ENCODE data around the gene MS4A4E. TPM values are rescaled to one million over a fixed set of nuclear protein-coding genes. Genes with fewer than 3 reads are reported as not detected.

Gene MS4A4E
- 0.18 TPM in 1 of 3 replicates, not detected in the others for total RNA-seq (2021)
- Bru-seq, nascent RNA = percentile 24 among the genes with signal in this experiment
- long read RNA-seq, experiment 1 = 0 reads
- long read RNA-seq, experiment 2 = 0 reads
- long read RNA-seq, experiment 3 = 0 reads

GRCh38 chr11:60242740-60243239 lies at the start of gene MS4A4E:
MS4A4E (minus strand) TSS chr11:60243137; CDS start chr11:60230055, 13,082 bp downstream.
- POLR2A ChIA-PET = no interaction called here
- DNase-seq (ENCODE audit: low spot score) (no peak), ATAC-seq (no peak)
- TF ChIP-seq TEAD4 (CRISPR knock-in tag; IDR thresholded peaks at IDR 0.05) = no peak
- no peak for TF ChIP-seq STAT6 (CRISPR knock-in tag; conservative IDR thresholded peaks at IDR 0.05; ENCODE audit: low read depth)
- TF ChIP-seq ZNF232 (CRISPR knock-in tag; IDR thresholded peaks at IDR 0.05) = no peak
- no peak for TF ChIP-seq E2F1 (CRISPR knock-in tag; IDR thresholded peaks at IDR 0.05)
- no peak for TF ChIP-seq AFF4 (CRISPR knock-in tag; IDR thresholded peaks at IDR 0.05; ENCODE audit: borderline replicate concordance)
- no peak for TF ChIP-seq ZNF425 (CRISPR knock-in tag; conservative IDR thresholded peaks at IDR 0.05)
- Mint-ChIP-seq H3K4me3 (no peak within 1 kb of the TSS), H3K9me3 (no peaks in the 10 kb centered on the region), H3K4me1 (no peaks in the 10 kb centered on the region), H3K36me3 (no peaks in the 10 kb centered on the region), H3K27ac (no peak within 1 kb of the TSS), H3K27me3 (ENCODE audit: low read depth) (no peaks in the 10 kb centered on the region)
- CTCF ChIA-PET = no interaction called here

GRCh38 chr11:60292145-60292544 lies 49.2 kb upstream of the MS4A4E start:
- no peak for ATAC-seq
- peaks cover 3% of the 10 kb centered on the region; the same call in 1 of the 2 replicates for H3K4me1 Mint-ChIP-seq
- no peaks in the 10 kb centered on the region; the same call in 1 of the 2 replicates for H3K27me3 Mint-ChIP-seq (ENCODE audit: low read depth)
- ChIA-PET CTCF (no interaction called here), POLR2A (no interaction called here)
- peaks cover 29% of the 10 kb centered on the region for H3K36me3 Mint-ChIP-seq
- no peak overlapping the region for H3K4me3 Mint-ChIP-seq
- no peak overlapping the region for H3K27ac Mint-ChIP-seq
- H3K9me3 Mint-ChIP-seq = peaks cover 45% of the 10 kb centered on the region
- no peak for DNase-seq (ENCODE audit: low spot score)
- no peak for TF ChIP-seq PRDM15 (CRISPR knock-in tag; IDR thresholded peaks at IDR 0.05)
- no peak for TF ChIP-seq CREM (CRISPR knock-in tag; IDR thresholded peaks at IDR 0.05)
- no peak for TF ChIP-seq ZNF671 (CRISPR knock-in tag; IDR thresholded peaks at IDR 0.05)
- no peak for TF ChIP-seq FOXJ3 (CRISPR knock-in tag; IDR thresholded peaks at IDR 0.05; ENCODE audit: borderline replicate concordance)
- no peak for TF ChIP-seq NR1H2 (CRISPR knock-in tag; IDR thresholded peaks at IDR 0.05)
- TF ChIP-seq GRHL2 (CRISPR knock-in tag; IDR thresholded peaks at IDR 0.05; ENCODE audit: insufficient replicate concordance, severe bottlenecking) = no peak
- no peak for TF ChIP-seq ZNF263 (CRISPR knock-in tag; IDR thresholded peaks at IDR 0.05; ENCODE audit: low read depth)
- TF ChIP-seq ZNF317 (CRISPR knock-in tag; IDR thresholded peaks at IDR 0.05; ENCODE audit: borderline replicate concordance, low read depth) = no peak
- TF ChIP-seq ZBTB21 (CRISPR knock-in tag; IDR thresholded peaks at IDR 0.05; ENCODE audit: borderline replicate concordance) = no peak
- TF ChIP-seq EMX1 (CRISPR knock-in tag; IDR thresholded peaks at IDR 0.05) = no peak
- no peak for TF ChIP-seq RORB (CRISPR knock-in tag; IDR thresholded peaks at IDR 0.05)
- TF ChIP-seq ZNF138 (CRISPR knock-in tag; conservative IDR thresholded peaks at IDR 0.05) = no peak
- TF ChIP-seq ESRRA (CRISPR knock-in tag; IDR thresholded peaks at IDR 0.05; ENCODE audit: borderline replicate concordance) = no peak
